H1 (cell line): ENCODE results near the gene GAK. TPM values are rescaled to one million over a fixed set of nuclear protein-coding genes. Genes with fewer than 3 reads are reported as not detected.

Source experiments
- CTCF ChIA-PET: fragments of 300-600 bp; sonication (Branson Sonifier 250); formaldehyde crosslinking; loops from one replicate; lab custom pipeline; 2021; ENCODE audit not compliant: partially characterized antibody; lab: Charles Lee
- POLR2A ChIA-PET: fragments of 300-600 bp; sonication (Branson Sonifier 250); formaldehyde crosslinking; loops from one replicate; lab custom pipeline; 2021; ENCODE audit warnings: inconsistent platforms; ENCODE audit not compliant: partially characterized antibody; lab: Charles Lee
- DNase-seq, 2 experiments: peaks; one replicate each; pipeline versions ENCODE4 v3.0.0 to v3.0.0-alpha.2; 2010 to 2022; ENCODE audit warnings: low spot score in 2 of 2, low read depth in 1 of 2, mixed read lengths in 1 of 2
- FAIRE-seq: peaks from 2 replicates; lab custom pipeline; 2011; peaks lifted over from hg19 to GRCh38; lab: Jason Lieb, UNC
- H2AFZ ChIP-seq: 2 replicates; pipeline ENCODE4 v1.8.1; 2012; ENCODE audit warnings: low read length, inconsistent platforms
- H2AK5ac ChIP-seq: 2 replicates; pipeline ENCODE4 v1.6.1; 2013; ENCODE audit warnings: low read depth, low read length
- H2BK120ac ChIP-seq: replicated peaks from 2 replicates; pipeline ENCODE3; 2013; ENCODE audit warnings: low read depth, low read length, inconsistent platforms
- H2BK12ac ChIP-seq: 2 replicates; pipeline ENCODE4 v1.6.1; 2013; ENCODE audit warnings: low read depth, low read length
- H2BK15ac ChIP-seq: 2 replicates; pipeline ENCODE4 v1.6.1; 2013; ENCODE audit warnings: low read length
- H2BK20ac ChIP-seq: 2 replicates; pipeline ENCODE4 v1.6.1; 2013; ENCODE audit warnings: low read length
- H2BK5ac ChIP-seq: 2 replicates; pipeline ENCODE4 v1.6.1; 2013; ENCODE audit warnings: low read depth, low read length
- H3K14ac ChIP-seq: 2 replicates; pipeline ENCODE4 v1.6.1; 2013; ENCODE audit warnings: inconsistent platforms; ENCODE audit not compliant: insufficient read length
- H3K18ac ChIP-seq: 2 replicates; pipeline ENCODE4 v1.6.1; 2013; ENCODE audit warnings: low read length; ENCODE audit errors: extremely low read depth
- H3K23ac ChIP-seq: 2 replicates; pipeline ENCODE4 v1.6.1; 2013; ENCODE audit warnings: inconsistent platforms; ENCODE audit not compliant: insufficient read length
- H3K23me2 ChIP-seq: 2 replicates; pipeline ENCODE4 v1.6.1; 2013; ENCODE audit warnings: low read depth, low read length
- H3K27ac ChIP-seq: 2 replicates; pipeline ENCODE4 v1.6.1; 2011; ENCODE audit warnings: low read depth, low read length, inconsistent platforms
- H3K27me3 ChIP-seq, 4 experiments: replicated peaks in 1 of 4; 1 replicate in 1 of 4; 2 replicates in 3 of 4; pipeline versions ENCODE4 v1.6.1 to v1.8.1; 2011 to 2013; ENCODE audit warnings: low read length in 3 of 4, mild to moderate bottlenecking in 3 of 4, inconsistent platforms in 2 of 4, mixed read lengths in 2 of 4, moderate library complexity in 1 of 4; ENCODE audit not compliant: control insufficient read depth in 3 of 4, insufficient read depth in 3 of 4; ENCODE audit errors: extremely low read depth in 1 of 4
- H3K36me3 ChIP-seq, 4 experiments: 2 replicates each; pipeline versions ENCODE4 v1.6.1 to v1.8.1; 2011 to 2013; ENCODE audit warnings: mild to moderate bottlenecking in 4 of 4, low read length in 3 of 4, moderate library complexity in 2 of 4, control low read depth in 1 of 4, inconsistent platforms in 1 of 4; ENCODE audit not compliant: insufficient read depth in 4 of 4, control insufficient read depth in 2 of 4
- H3K4ac ChIP-seq: replicated peaks from 2 replicates; pipeline ENCODE3; 2013; ENCODE audit warnings: low read length, low read depth, mixed read lengths, inconsistent platforms; ENCODE audit not compliant: insufficient read length
- H3K4me1 ChIP-seq, 4 experiments: replicated peaks in 1 of 4; 1 replicate in 1 of 4; 2 replicates in 3 of 4; pipeline versions ENCODE4 v1.6.1 to v1.8.1; 2011 to 2013; ENCODE audit warnings: low read length in 3 of 4, inconsistent platforms in 2 of 4, mixed read lengths in 1 of 4; ENCODE audit not compliant: insufficient read depth in 4 of 4, control insufficient read depth in 3 of 4
- H3K4me2 ChIP-seq, 2 experiments: 2 replicates each; pipeline versions ENCODE4 v1.6.1 to v1.8.1; 2011 to 2013; ENCODE audit warnings: low read depth in 2 of 2, low read length in 2 of 2, control low read depth in 1 of 2, inconsistent platforms in 1 of 2, mild to moderate bottlenecking in 1 of 2; ENCODE audit not compliant: insufficient read depth in 1 of 2
- H3K4me3 ChIP-seq, 4 experiments: fragments of 200-600, 300-600 bp in 1 of 4; sonication (generic), shearing (Covaris generic), sonication (Bioruptor Twin) in 1 of 4; 2 replicates each; pipeline versions ENCODE4 v1.5.1 to v1.8.1; 2011 to 2016; ENCODE audit warnings: low read length in 4 of 4, low read depth in 3 of 4, control low read depth in 2 of 4, inconsistent platforms in 2 of 4, mild to moderate bottlenecking in 2 of 4, mixed read lengths in 1 of 4, moderate library complexity in 1 of 4; ENCODE audit not compliant: insufficient read depth in 2 of 4; ENCODE audit errors: extremely low read depth in 1 of 4
- H3K56ac ChIP-seq: replicated peaks from 2 replicates; pipeline ENCODE3; 2013; ENCODE audit warnings: low read depth, mild to moderate bottlenecking, mixed read lengths, low read length, inconsistent platforms; ENCODE audit not compliant: insufficient read length
- H3K79me1 ChIP-seq: 2 replicates; pipeline ENCODE4 v1.6.1; 2013; ENCODE audit warnings: low read depth, low read length, control low read depth
- H3K79me2 ChIP-seq, 2 experiments: 2 replicates each; pipeline versions ENCODE4 v1.6.1 to v1.8.1; 2012 to 2013; ENCODE audit warnings: low read length in 2 of 2, mild to moderate bottlenecking in 2 of 2, inconsistent platforms in 1 of 2; ENCODE audit not compliant: insufficient read depth in 2 of 2, control insufficient read depth in 1 of 2
- H3K9ac ChIP-seq, 4 experiments: replicated peaks in 1 of 4; 1 replicate in 1 of 4; 2 replicates in 3 of 4; pipeline versions ENCODE4 v1.6.1 to v1.8.1; 2011 to 2013; ENCODE audit warnings: low read depth in 3 of 4, low read length in 3 of 4, control low read depth in 2 of 4, mild to moderate bottlenecking in 2 of 4, moderate library complexity in 2 of 4, inconsistent platforms in 1 of 4; ENCODE audit errors: extremely low read depth in 1 of 4
- H3K9me3 ChIP-seq, 2 experiments: 2 replicates each; pipeline versions ENCODE4 v1.6.1 to v1.8.1; 2012 to 2013; ENCODE audit warnings: mild to moderate bottlenecking in 2 of 2, moderate library complexity in 2 of 2, control low read depth in 1 of 2, inconsistent platforms in 1 of 2, low read depth in 1 of 2, low read length in 1 of 2, mixed read lengths in 1 of 2; ENCODE audit not compliant: insufficient read depth in 2 of 2
- H4K20me1 ChIP-seq, 2 experiments: replicated peaks in 1 of 2; 2 replicates each; pipeline versions ENCODE3 to v1.8.1; 2011 to 2013; ENCODE audit warnings: inconsistent platforms in 2 of 2, low read length in 2 of 2, mild to moderate bottlenecking in 1 of 2; ENCODE audit not compliant: insufficient read depth in 2 of 2, control insufficient read depth in 1 of 2
- H4K5ac ChIP-seq: 2 replicates; pipeline ENCODE4 v1.6.1; 2013; ENCODE audit warnings: low read length, low read depth, mixed read lengths, inconsistent platforms; ENCODE audit not compliant: insufficient read length
- H4K8ac ChIP-seq: 2 replicates; pipeline ENCODE4 v1.8.0; 2013; ENCODE audit warnings: mild to moderate bottlenecking, moderate library complexity, low read length, inconsistent platforms; ENCODE audit not compliant: insufficient read depth; ENCODE audit errors: extremely low read depth
- H4K91ac ChIP-seq: replicated peaks from 2 replicates; pipeline ENCODE3; 2013; ENCODE audit warnings: low read length, mixed read lengths, inconsistent platforms; ENCODE audit not compliant: insufficient read length
- BRCA1 ChIP-seq: IDR thresholded peaks from 2 replicates; pipeline ENCODE4 v1.6.1; 2012; ENCODE audit warnings: low read depth, low read length, improper control_type of control experiment
- CHD1 ChIP-seq: IDR thresholded peaks from 2 replicates; pipeline ENCODE4 v1.6.1; 2012; ENCODE audit warnings: low read depth, low read length, improper control_type of control experiment
- GABPA ChIP-seq: IDR thresholded peaks from 2 replicates; pipeline ENCODE4 v1.6.1; 2011; ENCODE audit warnings: mild to moderate bottlenecking, low read length, moderate library complexity, borderline replicate concordance; ENCODE audit not compliant: insufficient read depth
- GTF2F1 ChIP-seq: IDR thresholded peaks from 2 replicates; pipeline ENCODE4 v1.6.1; 2012; ENCODE audit warnings: low read depth, low read length, improper control_type of control experiment, borderline replicate concordance
- HDAC2 ChIP-seq, 2 experiments: fragments of 300-600 bp in 1 of 2; sonication (generic) in 1 of 2; IDR thresholded peaks; 2 replicates each; pipeline ENCODE4 v1.6.1; 2011 to 2012; ENCODE audit warnings: low read depth in 2 of 2, low read length in 2 of 2, mild to moderate bottlenecking in 2 of 2, moderate library complexity in 2 of 2, borderline replicate concordance in 1 of 2, inconsistent platforms in 1 of 2
- HDAC6 ChIP-seq: IDR thresholded peaks from one replicate; pipeline ENCODE4 v1.7.1; 2012; ENCODE audit warnings: low read depth, mild to moderate bottlenecking, inconsistent platforms, low read length, moderate library complexity
- JUN ChIP-seq: IDR thresholded peaks from 2 replicates; pipeline ENCODE4 v1.6.1; 2011; ENCODE audit warnings: low read depth, mild to moderate bottlenecking, improper control_type of control experiment, low read length
- MAFK ChIP-seq: IDR thresholded peaks from 2 replicates; pipeline ENCODE4 v1.6.1; 2012; ENCODE audit warnings: low read depth, mild to moderate bottlenecking, improper control_type of control experiment, low read length
- POLR2A ChIP-seq, 2 experiments: IDR thresholded peaks; 1 replicate in 1 of 2; 2 replicates in 1 of 2; pipeline ENCODE4 v1.6.1; 2011; ENCODE audit warnings: low read depth in 2 of 2, low read length in 2 of 2, mild to moderate bottlenecking in 2 of 2; ENCODE audit errors: control extremely low read depth in 1 of 2
- RFX5 ChIP-seq: IDR thresholded peaks from 2 replicates; pipeline ENCODE4 v1.6.1; 2011; ENCODE audit warnings: low read depth, low read length, improper control_type of control experiment, borderline replicate concordance
- SAP30 ChIP-seq: fragments of 300-600 bp; sonication (generic); IDR thresholded peaks from 2 replicates; pipeline ENCODE4 v1.7.1; 2012; ENCODE audit warnings: low read length, moderate library complexity, mild to moderate bottlenecking, inconsistent platforms; ENCODE audit not compliant: insufficient read depth, insufficient replicate concordance
- SP1 ChIP-seq: IDR thresholded peaks from 2 replicates; pipeline ENCODE4 v1.6.1; 2011; ENCODE audit warnings: low read depth, low read length
- SP2 ChIP-seq: IDR thresholded peaks from 2 replicates; pipeline ENCODE4 v1.6.1; 2012; ENCODE audit warnings: mild to moderate bottlenecking, low read length, inconsistent platforms
- SP4 ChIP-seq: IDR thresholded peaks from 2 replicates; pipeline ENCODE4 v1.6.1; 2012; ENCODE audit warnings: low read length, inconsistent platforms
- TCF12 ChIP-seq: IDR thresholded peaks from 2 replicates; pipeline ENCODE4 v1.6.1; 2011; ENCODE audit warnings: low read depth, mild to moderate bottlenecking, low read length
- TEAD4 ChIP-seq: IDR thresholded peaks from 2 replicates; pipeline ENCODE4 v1.6.1; 2012; ENCODE audit warnings: low read depth, low read length, inconsistent platforms, mixed read lengths
- WGBS, 2 experiments: shearing (Covaris generic) in 1 of 2; methylation state at CpG; one replicate each; pipeline versions ENCODE4 v1.1.6 to v1.1.7; 2013 to 2015; ENCODE audit warnings: low lambda C conversion rate in 2 of 2, mixed read lengths in 2 of 2, inconsistent platforms in 1 of 2, low coverage in 1 of 2, missing lambda C conversion rate in 1 of 2; ENCODE audit not compliant: insufficient replicate concordance in 2 of 2, insufficient coverage in 1 of 2, insufficient read length in 1 of 2; ENCODE audit errors: extremely low coverage in 1 of 2, missing lambda C conversion rate in 1 of 2; 5-methylcytosine and 5-hydroxymethylcytosine counted together
- polyA plus RNA-seq, 7 experiments: library from polyadenylated mRNA; depleted of rRNA in 3 of 7; stranded (reverse) in 5 of 7; unstranded in 2 of 7; fragments of >200 nt in 5 of 7; fragments of 200-250 nt in 2 of 7; gene quantifications; 1 replicate in 5 of 7; 2 replicates in 1 of 7; 4 replicates in 1 of 7; pipeline versions ENCODE4 v1.2.1 to v1.2.3, GENCODE V29; 2011 to 2013; ENCODE audit warnings: missing spikeins in 2 of 7, mixed read lengths in 2 of 7
- total RNA-seq: library from RNA; stranded (reverse); fragmentation: NEBNext Ultra II Directional; extraction: Animal tissue kit (Norgen Biotek cat#: 25700); gene quantifications from 2 replicates; pipeline ENCODE4 v1.2.1, GENCODE V29; 2021

The GAK gene
- total and polyA plus RNA-seq, 2 of the 8 experiments (the other 6 are each of a cell fraction or from before 2014, with no cell fraction given): 31.5 to 70.8 TPM

GRCh38 chr4:948936-949300, 16.8 kb upstream of the GAK start:
- no peak overlapping the region for H2AK5ac ChIP-seq
- no peak overlapping the region for H3K4me2 ChIP-seq
- H4K91ac ChIP-seq: no peak overlapping the region
- no peak overlapping the region for H2BK120ac ChIP-seq
- H2BK5ac ChIP-seq: no peak overlapping the region
- no peak overlapping the region for H3K27ac ChIP-seq
- no peak overlapping the region for H4K5ac ChIP-seq
- H2BK20ac ChIP-seq: no peak overlapping the region
- POLR2A ChIA-PET: interaction anchor here (1.3 to 1.6 kb wide), 2 partner anchors 10 to 17 kb away, joined by 3 to 4 read pairs; partner anchors contain the start of genes GAK and TMEM175
- no peak overlapping the region for H3K14ac ChIP-seq
- H3K56ac ChIP-seq: no peak overlapping the region
- H3K4ac ChIP-seq: no peak overlapping the region
- no peak overlapping the region for H3K18ac ChIP-seq
- H3K36me3 ChIP-seq: no peaks in the 10 kb centered on the region
- peaks cover 0 to 2% of the 10 kb centered on the region in 2 experiments for H4K20me1 ChIP-seq
- H3K9me3 ChIP-seq: no peaks in the 10 kb centered on the region
- H3K9ac ChIP-seq: no peak overlapping the region
- H3K23me2 ChIP-seq: peaks cover 6% of the 10 kb centered on the region; the same call in 1 of the 2 replicates
- peaks cover 3 to 10% (median 8%) of the 10 kb centered on the region in 4 experiments for H3K4me1 ChIP-seq
- no peaks in the 10 kb centered on the region for H3K79me2 ChIP-seq
- H3K79me1 ChIP-seq: no peaks in the 10 kb centered on the region
- no peak overlapping the region for H2AFZ ChIP-seq
- H2BK12ac ChIP-seq: no peak overlapping the region
- no peak overlapping the region for H2BK15ac ChIP-seq
- H3K4me3 ChIP-seq: no peak overlapping the region
- CTCF ChIA-PET: interaction anchor here (0.8 to 1.2 kb wide), 3 partner anchors 9 to 38 kb away, joined by 3 to 4 read pairs (median 3); partner anchors contain the start of genes GAK, IDUA and TMEM175
- H3K27me3 ChIP-seq: peaks cover 0 to 11% (median 6%) of the 10 kb centered on the region in 4 experiments; a peak in 4 of 7 replicates
- no peak overlapping the region for H3K23ac ChIP-seq
- DNase-seq: no peak
- H4K8ac ChIP-seq: no peak overlapping the region
- WGBS, 2 experiments: 84% methylated on average over 13 of the region's 13 CpGs; no CpG with 5 or more reads in 1 of the 2 experiments
- no peak for FAIRE-seq
- TF ChIP-seq TEAD4 (no peak), SP4 (no peak), MAFK (no peak), SP1 (no peak), BRCA1 (no peak), GABPA (no peak), POLR2A (IDR thresholded peaks at IDR 0.05; ENCODE audit: control extremely low read depth in 1 of 2, low read depth in 2 of 2, low read length in 2 of 2) (no peak), SP2 (no peak), CHD1 (no peak), HDAC6 (no peak), RFX5 (no peak), SAP30 (no peak), JUN (no peak), HDAC2 (IDR thresholded peaks at IDR 0.05; ENCODE audit: borderline replicate concordance in 1 of 2, low read depth in 2 of 2, low read length in 2 of 2) (no peak), GTF2F1 (no peak), TCF12 (no peak)
